NCI-H82 treated with DMSO at 0.1 percent for 48 hours (cell line): ENCODE measurements around the gene PCSK7.
"Not testable (repeated sequence)": the region's sequence is repeated elsewhere in the genome, so short reads cannot be mapped to it uniquely, and the experiment has no call there.

ENCODE experiments used
- DNase-seq: peaks from one replicate; lab custom pipeline; 2025; ENCODE audit not compliant: unreplicated experiment; lab: John Stamatoyannopoulos, UW

Gene PCSK7

GRCh38 chr11:117231842-117232091, at the start of gene PCSK7:
Gene PCSK7, minus strand, starts transcription at chr11:117232073. Its CDS starts 2,229 bp downstream, at chr11:117229844.
- DNase-seq, result no peak

GRCh38 chr11:117281159-117281558, 49.3 kb upstream of the PCSK7 start:
- DNase-seq, result no peak

DNA sequence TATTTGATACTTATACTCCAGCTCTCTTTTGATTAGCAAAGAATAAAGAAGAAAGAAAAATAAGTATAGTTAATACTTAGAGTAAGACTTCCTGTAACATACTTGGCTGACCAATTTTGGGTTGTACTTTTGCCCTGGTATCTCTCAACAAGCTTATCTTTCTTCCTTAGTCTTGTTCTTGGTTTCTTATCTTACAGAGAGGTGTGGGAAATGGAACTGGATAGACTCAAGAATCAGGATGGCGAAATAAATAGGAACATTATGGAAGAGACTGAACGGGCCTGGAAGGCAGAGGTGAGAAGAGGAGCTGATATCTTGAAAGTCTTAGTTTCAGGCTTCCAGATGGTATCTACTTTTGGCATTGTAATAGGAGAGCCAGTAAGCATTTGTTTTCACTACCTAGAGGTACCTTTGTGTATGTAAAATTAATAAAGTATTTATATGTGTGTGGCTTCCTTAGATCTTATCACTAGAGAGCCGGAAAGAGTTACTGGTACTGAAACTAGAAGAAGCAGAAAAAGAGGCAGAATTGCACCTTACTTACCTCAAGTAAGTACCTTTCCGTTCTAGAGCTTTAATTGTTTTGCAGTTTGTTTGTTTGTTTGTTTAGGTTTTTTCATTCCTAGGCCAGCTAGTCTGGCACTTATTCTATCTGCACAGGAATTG, 48.0 kb upstream of the PCSK7 start:
- DNase-seq, result no peak

DNA sequence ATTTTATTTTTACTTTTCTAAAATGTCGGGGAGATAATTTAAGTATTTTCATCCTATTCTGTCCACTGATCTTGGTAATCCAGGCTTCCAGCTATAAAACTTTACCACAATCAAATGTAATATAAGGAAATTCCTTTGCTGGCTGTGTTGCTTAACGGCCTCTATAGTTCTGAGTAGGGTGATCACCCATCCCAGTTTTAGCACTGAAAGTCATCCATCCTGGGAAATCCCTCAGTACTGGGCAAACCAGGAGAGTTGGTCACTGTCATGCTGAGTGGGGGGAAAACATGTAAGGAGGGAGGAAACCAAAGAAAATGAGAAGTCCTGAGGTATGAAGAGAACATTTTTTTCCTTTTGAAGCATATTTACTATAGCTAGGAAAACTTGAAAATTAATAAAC, 46.5 kb upstream of the PCSK7 start:
- no peak for DNase-seq

DNA sequence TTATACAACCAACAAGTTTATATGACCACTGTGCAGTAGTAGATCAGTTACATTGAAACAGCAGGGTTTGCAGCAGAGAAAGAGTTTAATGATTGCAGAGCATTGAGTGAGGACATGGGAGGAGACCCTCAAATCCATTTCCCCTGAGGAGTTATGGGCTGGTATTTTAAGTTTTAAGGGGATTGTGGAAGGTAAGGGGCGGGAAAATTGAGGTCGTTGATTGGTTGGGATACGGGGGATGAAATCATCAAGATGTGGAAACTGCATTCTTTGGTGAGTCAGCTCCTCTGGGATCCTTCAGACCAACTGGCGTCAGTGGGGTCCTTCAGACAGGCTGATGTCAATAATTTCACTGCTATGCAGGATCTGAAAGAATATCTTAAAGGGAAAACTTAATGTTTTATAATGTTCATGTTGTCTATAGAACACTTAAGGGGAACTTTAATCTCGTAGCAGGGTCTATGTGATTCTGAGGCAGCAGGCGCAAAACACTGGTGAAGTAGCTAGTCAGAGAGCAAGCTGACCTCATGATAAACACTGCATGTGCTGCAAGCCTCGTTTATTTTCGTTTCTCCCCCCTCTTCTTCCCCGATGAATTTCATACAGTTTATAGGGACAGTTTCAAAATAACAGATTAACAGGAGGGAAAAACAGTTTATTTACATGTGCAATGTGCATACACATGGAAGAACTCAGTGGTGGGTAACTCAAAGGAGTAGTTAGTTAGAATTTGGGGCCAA, 41.8 kb upstream of the PCSK7 start:
- DNase-seq, result no peak

DNA sequence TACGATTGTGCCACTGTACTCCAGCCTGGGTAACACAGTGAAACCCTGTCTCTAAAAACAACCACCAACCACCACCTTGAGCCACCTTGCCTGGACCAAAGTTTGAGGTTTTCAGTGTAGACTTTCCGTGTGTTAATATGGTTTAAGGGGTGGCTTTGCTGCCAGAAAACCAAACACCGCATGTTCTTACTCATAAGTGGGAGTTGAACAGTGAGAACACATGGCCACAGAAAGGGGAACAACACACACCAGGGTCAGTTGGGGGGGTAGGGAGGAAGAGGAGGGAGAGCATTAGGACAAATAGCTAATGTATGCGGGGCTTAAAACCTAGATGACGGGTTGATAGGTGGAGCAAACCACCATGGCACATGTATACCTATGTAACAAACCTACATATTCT, 40.3 kb upstream of the PCSK7 start:
- not testable (repeated sequence) for DNase-seq

DNA sequence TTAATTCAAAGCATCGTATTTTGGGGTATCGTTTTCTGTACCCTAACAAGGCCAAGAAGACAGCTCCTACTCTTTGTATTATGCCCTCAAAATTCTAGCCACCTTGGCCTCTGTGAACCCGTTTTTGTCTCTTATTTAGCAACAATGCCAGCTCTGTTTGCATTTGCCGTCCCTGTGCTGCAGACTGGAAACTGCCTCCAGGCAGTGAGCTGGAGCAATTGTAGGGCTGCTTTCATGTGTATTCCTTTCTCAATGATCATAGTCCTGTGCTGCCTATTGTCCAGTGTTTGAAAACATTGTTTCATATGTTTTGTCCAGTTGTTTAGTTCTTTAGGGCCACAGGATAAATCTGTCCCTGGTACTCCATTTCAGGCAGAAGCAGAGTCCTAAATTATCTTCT, 39.3 kb upstream of the PCSK7 start:
- no peak for DNase-seq

DNA sequence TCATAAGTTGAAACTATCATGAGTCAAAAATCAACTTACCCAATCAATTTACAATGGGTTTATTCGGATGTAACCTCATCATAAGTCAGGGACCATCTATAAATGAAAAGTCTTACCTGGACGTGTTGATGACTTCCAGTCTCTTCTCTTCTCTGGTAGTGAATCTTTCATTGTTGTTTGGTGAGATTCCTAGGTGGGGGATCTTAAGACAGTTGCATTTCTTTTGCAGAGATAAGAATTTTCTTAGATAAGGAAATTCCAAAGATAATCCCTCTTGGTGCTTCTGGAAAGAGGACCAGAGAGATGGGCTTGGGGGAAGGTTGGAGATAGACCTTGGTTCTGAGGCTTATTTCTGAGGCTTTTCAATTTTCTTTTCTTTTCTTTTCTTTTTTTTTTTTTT, 38.0 kb upstream of the PCSK7 start:
- DNase-seq, result no peak

DNA sequence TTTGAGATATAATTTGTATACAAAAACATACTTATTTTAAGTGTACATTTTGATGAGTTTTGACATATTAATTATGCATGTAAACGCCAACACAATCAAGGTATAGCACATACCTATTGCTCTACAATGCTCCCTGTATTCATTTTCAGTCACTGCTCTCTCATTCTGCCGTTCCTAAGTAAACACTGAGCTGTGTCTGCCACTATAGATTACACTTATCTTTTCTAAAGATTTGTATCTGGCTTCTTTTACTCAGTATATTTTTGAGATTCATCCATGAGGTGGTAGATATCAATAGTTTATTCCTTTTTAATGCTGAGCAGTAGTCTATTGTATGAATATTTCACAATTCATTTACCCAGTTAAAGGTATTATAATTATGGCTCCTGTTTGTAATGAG, 33.9 kb upstream of the PCSK7 start:
- no peak for DNase-seq

DNA sequence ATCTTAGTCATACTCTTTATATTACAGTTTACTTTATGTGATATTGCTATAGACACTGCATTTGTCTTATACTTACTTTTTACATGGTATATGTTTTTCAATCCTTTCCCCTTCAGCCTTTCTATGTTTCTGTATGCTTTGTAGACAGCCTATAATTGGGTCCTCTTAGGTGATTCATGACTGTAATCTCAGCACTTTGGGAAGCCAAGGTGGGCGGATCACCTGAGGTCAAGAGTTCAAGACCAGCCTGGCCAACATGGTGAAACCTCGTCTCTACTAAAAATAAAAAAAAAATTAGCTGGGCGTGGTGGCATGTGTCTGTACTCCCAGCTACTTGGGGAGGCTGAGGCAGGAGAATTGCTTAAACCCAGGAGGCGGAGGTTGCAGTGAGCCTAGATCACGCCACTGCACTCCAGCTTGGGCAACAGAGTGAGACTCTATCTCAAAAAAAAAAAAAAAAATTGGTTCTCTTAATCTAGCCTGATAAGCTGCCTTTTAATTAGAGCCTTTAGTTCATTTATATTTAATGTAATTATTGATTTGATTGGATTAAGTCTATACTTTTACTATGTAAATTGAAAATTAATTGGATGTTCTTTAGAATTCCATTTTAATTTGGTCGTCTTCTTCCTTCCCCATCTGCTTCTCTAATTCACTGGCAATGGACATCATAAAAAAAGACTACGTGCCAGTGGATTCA, 32.9 kb upstream of the PCSK7 start:
- peak; percentile 74 for DNase-seq

- no peak for DNase-seq
Measured at GRCh38 chr11:117259417-117259816, 27.5 kb upstream of the PCSK7 start.

GRCh38 chr11:117258576-117258975, 26.7 kb upstream of the PCSK7 start:
- no peak for DNase-seq

- DNase-seq, result no peak
Measured at GRCh38 chr11:117256573-117256972, 24.7 kb upstream of the PCSK7 start.

GRCh38 chr11:117255966-117256365, 24.1 kb upstream of the PCSK7 start:
- DNase-seq, result no peak

GRCh38 chr11:117251506-117251905, 19.6 kb upstream of the PCSK7 start:
- DNase-seq, result no peak

GRCh38 chr11:117249571-117249970, 17.7 kb upstream of the PCSK7 start:
- DNase-seq, result no peak

DNA sequence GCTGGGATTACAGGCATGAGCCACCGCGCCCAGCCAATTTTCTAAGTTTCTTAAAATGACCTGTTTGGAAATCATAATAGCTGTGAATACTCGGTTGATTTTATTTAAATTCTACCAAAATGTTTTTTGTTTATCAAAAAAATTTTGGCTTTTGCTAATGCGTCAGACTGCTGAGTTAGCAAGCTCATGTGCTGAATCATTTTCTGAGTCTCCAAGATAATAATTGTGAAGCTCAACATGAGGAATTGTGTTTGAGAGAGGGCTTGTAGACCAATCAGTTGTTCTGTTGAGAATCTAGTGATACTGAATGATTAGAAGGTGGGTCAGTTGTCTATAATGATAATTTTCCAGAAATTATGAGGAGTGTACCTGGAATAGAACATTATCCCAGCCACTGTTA, 16.5 kb upstream of the PCSK7 start:
- DNase-seq, result no peak

GRCh38 chr11:117239295-117239694, 7.4 kb upstream of the PCSK7 start:
- no peak for DNase-seq

GRCh38 chr11:117238221-117238620, 6.3 kb upstream of the PCSK7 start:
- no peak for DNase-seq

GRCh38 chr11:117232911-117233409, 1.1 kb upstream of the PCSK7 start:
- DNase-seq, result no peak

- DNase-seq, result peak; percentile 18
Measured at GRCh38 chr11:117232092-117232878, 412 bp upstream of the PCSK7 start, which contains the start of gene RNF214. Gene RNF214, plus strand, starts transcription at chr11:117232671. Its CDS starts 1,602 bp downstream, at chr11:117234273.
